GM04504 (cell line): Measurements from ENCODE around the gene IFIT5.
A peak's percentile ranks its signal among the peaks of the same experiment; 100 is the strongest.
"Not testable (repeated sequence)": the region's sequence is repeated elsewhere in the genome, so short reads cannot be mapped to it uniquely, and the experiment has no call there.

Source experiments
- DNase-seq: peaks from one replicate; pipeline ENCODE4 v3.0.0-alpha.2; 2012; ENCODE audit warnings: low read depth

IFIT5 gene

DNA sequence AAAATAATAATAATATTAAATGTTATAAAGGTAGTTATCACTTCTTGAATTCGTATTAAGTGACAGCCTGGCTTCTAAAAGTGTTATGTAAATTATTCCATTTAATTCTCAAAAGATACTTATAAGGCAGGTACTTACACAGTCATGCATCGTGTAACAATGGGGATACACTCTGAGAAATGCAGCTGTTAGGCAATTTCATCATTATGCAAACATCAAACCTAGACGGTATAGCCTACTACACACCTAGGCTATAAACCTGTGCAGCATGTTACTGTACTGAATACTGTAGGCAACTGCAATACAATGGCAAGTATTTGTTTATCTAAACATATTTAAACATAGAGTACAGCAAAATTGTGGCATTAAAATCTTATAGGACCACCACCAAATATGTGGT lies 20.5 kb upstream of the IFIT5 start:
- DNase-seq = no peak

DNA sequence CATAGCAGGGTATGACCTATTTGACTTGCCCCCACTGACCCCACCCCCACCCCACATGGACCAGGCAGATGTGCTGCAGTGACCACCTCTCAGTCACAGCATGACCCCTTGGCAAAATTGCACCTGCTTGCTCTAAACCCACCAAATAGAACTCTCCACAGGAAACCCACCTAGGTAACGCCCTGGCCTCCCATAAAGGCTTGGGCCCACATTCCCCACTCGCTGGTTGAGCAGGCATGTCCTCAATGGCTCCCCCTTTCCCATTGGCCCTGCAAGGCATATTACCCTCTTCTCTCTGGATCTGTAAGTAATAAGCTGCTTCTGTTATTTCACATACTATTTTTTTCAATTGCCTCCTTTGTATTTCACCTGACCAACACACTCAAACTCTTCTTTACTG lies 19.2 kb upstream of the IFIT5 start:
- DNase-seq = no peak

DNA sequence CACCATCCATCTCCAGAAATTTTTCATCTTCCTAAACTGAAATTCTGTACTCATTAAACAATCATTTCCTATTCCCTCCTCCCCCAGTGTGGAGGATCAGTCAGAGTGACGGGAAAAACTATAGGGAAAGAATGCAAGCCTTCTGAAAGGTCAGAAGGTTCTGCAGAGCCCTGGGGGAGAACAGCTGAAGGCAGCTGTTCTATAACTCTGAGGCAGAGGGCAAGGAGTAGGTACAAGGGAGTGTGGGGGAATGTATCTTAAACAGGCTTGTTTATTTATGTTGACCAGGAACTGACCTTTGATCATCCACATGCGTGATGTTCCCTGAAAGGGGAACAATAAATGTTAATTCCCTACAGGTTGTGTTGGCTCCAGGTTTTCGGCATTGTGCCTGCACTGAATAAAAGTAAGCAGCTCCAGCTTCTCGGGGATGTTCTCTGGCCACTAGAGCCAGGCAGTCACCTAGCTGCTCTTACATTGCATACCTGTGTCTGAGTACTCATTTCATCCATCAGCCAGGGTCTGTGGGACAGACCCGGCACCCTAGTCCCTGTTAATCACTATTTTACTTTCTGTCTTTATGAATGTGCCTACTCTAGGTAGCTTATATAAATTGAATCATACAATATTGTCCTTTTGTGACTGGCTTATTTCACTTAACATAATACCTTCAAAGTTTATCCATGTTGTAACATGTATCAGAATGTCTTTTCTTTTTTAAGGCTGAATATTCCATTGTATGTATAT lies 16.2 kb upstream of the IFIT5 start:
- DNase-seq = no peak

DNA sequence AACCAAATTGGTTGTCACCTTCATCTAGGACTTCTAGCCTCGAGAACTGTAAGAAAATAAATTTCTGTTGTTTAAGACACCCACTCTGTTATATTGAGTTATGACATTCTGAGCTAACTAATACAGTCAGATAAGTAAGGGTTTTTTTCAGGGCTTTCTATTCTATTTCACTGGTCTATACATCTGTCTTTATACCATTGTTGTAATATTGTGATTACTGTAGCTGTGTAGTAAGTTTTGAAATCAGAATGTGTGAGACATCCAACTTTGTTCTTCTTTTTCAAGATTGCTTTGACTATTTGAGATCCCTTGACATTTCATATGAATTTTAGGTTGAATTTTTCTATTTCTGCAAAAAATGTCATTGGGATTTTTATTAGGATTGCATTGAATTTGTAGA lies 14.4 kb upstream of the IFIT5 start:
- DNase-seq = no peak

DNA sequence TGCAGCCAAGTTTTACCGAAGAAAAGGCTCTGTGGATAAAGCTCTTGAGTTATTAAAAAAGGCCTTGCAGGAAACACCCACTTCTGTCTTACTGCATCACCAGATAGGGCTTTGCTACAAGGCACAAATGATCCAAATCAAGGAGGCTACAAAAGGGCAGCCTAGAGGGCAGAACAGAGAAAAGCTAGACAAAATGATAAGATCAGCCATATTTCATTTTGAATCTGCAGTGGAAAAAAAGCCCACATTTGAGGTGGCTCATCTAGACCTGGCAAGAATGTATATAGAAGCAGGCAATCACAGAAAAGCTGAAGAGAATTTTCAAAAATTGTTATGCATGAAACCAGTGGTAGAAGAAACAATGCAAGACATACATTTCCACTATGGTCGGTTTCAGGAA lies 11.3 kb upstream of the IFIT5 start:
- no peak for DNase-seq

DNA sequence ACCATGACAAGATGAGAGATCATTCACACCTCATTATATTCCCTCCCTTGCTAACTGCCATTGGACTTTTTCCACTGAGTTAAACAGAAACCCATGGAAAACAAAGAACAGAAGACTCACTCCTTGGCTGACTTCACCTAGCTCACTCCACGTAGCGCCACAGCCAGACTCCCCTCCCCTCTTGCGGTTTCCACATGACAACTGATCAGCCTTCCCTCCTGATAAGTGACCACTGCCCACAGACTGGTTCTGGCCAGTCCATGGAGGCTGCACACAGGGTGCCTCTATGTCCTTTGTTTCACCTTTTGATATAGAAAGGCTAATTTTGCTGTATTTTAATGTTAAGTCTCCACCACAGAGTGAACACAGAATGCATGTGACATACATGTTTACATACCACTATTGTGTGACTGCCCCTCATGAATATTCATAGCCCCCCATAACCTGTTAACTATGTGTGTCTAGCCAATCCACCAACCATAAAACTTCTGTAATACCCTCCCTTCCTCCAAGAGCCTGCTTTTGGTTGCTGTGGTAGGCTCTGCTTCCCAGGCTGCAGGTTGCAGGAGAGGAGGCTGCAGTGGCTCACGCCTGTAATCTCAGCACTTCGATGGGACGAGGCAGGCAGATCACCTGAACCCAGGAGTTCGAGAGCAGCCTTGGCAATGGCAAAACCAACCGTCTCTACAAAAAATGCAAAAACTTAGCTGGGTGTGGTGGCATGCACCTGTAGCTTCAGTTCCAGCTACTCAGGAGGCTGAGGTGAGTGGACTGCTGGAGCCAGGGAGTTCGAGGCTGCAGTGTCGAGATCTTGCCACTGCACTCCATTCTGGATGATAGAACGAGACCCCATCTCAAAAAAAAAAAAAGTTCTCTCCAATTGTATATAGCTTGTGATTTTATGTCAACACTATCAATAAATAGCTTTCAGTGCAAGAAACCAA lies 10.0 kb upstream of the IFIT5 start:
- no peak for DNase-seq

DNA sequence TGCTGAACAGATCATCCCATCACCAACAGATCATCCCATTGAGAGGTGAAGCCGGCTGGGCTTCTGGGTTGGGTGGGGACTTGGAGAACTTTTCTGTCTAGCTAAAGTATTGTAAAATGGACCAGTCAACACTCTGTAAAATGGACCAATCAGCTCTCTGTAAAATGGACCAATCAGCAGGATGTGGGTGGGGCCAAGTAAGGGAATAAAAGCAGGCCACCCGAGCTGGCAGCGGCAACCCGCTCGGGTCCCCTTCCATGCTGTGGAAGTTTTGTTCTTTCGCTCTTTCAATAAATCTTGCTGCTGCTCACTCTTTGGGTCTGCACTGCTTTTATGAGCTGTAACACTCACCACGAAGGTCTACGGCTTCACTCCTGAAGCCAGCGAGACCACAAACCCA lies 8.2 kb upstream of the IFIT5 start:
- DNase-seq = not testable (repeated sequence)

DNA sequence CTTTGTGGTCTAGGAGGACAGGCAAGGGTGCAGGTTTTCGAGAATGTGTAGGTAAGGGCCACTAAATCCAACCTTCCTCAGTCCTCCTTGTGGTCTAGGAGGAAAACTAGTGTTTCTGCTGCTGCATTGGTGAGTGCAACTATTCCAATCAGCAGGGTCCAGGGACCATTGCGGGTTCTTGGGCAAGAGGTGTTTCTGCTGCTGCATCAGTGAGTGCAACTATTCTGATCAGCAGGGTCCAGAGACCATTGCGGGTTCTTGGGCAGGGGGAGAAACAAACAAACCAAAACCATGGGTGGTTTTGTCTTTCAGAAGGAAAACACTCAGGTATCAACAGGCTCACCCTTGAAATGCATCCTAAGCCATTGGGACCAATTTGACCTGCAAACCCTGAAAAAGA lies 6.6 kb upstream of the IFIT5 start:
- DNase-seq = not testable (repeated sequence)

DNA sequence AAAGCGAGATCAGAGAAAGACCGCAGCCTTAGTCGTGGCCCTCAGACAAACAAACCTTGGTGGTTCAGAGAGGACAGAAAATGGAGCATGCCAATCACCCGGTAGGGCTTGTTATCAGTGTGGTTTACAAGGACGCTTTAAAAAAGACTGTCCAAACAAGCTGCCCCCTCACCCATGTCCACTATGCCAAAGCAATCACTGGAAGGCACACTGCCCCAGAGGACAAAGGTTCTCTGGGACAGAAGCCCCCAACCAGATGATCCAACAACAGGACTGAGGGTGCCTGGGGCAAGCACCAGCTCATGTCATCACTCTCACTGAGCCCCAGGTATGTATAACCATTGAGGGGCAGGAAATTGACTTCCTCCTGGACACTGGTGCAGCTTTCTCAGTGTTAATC lies 5.1 kb upstream of the IFIT5 start:
- not testable (repeated sequence) for DNase-seq

DNA sequence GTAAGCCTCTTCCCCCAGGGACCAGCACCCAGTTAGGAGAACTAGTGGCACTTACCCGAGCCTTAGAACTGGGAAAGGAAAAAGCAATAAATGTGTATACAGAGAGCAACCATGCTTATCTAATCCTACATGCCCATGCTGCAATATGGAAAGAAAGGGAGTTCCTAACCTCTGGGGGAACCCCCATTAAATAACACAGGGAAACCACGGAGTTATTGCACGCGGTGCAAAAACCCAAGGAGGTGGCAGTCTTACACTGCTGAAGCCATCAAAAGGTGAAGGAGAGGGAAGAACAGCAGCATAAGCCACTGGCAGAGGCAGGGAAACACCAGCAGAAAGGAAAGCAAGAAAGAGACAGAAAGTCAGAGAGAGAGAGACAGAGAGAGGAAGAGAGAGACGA lies 3.8 kb upstream of the IFIT5 start:
- not testable (repeated sequence) for DNase-seq

DNA sequence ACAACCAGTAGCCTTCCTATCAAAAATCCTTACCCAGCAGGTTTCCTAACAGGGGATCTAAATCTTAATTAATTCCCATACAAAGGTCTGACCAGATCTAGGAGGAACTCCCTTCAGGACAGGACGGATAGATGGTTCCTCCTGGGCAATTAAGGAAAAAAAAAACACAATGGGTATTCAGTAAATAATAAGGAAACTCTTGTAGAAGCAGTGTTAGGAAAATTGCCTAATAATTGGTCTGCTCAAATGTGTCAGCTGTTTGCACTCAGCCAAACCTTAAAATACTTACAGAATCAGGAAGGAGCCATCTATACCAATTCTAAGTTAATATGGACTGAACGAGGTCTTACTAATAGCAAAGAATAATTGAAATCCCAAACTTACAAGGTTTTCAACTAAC lies 3.2 kb upstream of the IFIT5 start:
- DNase-seq = not testable (repeated sequence)

DNA sequence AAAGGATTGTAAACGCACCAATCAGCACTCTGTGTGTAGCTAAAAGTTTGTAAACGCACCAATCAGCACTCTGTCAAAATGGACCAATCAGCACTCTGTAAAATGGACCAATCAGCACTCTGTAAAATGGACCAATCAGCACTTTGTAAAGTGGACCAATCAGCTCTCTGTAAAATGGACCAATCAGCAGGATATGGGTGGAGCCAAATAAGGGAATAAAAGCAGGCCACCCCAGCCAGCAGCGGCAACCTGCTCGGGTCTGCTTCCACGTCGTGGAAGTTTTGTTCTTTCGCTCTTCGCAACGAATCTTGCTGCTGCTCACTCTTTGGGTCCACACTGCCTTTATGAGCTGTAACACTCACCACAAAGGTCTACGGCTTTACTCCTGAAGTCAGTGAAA lies 2.1 kb upstream of the IFIT5 start:
- not testable (repeated sequence) for DNase-seq

DNA sequence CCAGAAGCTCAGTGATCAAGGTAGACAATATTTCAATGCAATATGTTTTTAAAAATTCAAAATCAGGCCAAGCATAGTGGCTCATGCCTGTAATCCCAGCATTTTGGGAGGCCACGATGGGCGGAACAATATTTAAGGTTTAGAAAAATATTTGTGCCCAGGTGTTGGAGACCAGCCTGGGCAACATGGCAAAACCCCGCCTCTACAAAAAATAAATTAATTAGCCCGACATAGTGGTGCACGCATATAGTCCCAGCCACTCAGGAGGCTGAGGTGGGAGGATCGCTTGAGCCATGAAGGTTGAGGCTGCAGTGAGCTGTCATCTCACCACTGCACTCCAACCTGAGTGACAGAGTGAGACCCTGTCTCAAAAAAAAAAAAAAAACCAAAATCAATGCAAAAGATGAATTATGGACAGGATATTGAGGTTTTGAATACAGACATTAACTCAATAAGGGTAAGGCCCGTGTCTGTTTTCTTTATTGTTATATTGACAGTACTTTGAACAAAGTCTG lies 913 bp upstream of the IFIT5 start:
- no peak for DNase-seq

DNA sequence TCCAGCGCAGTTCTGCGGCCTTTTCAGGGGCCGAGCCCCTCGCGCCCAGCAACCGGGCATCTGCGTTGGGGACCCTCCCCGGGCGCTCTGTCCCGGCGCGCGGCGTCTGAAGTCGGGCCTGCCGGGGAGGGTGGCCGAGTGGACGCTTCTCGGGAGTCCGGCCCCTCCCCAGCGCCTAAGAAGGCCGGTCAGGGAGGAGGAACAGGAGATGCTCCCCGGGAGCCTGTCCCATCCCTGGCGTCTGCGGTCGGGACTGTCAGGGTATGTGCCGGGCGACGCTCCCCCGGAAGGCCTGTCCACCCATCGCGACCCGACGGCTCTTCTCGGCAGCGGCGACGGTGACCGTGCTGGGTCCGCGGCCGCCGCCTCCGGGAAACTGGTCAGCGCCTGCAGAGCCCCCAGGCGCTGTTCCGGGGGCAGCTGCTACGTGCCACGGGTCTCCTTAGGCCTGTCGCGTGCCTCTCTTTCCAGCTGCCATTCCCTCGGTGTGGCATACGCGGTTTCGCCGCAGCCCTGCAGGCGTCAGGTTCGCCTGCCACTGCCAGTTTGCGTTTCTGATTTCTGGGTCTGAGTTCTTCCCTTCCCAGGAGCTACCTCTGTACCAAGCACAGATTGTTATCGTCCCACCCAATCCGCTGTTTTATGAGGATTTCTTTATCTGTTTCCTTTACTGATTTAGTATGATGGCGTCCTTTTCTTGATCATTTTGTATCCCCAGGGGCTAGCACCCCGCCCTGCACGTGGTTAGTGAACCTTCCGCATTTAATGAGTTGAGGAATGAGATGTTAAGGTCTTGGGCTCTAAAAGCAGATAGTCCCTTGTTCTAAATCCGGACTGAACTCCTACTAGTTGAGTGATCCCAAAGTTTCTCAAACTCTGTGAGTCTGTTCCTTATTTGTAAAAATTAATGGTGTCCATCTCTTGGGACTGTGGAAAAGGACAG lies 782 bp downstream of the IFIT5 start:
- DNase-seq = no peak

DNA sequence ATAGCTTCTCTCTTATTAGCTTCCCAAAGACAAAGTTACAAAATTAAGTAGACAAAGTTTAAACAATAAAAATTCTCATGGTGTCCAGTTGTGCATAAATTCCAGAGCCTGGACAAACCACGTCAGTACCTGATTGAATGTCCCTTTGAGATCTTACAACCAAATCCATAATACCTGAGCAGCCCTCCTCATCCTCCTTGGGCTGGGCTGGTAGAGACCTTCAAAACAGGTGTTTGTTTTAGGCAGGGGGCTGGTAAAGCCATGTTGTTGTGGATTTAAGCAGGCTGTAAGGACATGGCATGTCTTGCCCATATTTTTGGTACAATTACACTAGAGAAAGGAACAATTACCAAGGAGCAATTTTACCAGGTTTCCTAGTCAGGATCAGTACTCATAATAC lies 2.1 kb downstream of the IFIT5 start:
- no peak for DNase-seq

DNA sequence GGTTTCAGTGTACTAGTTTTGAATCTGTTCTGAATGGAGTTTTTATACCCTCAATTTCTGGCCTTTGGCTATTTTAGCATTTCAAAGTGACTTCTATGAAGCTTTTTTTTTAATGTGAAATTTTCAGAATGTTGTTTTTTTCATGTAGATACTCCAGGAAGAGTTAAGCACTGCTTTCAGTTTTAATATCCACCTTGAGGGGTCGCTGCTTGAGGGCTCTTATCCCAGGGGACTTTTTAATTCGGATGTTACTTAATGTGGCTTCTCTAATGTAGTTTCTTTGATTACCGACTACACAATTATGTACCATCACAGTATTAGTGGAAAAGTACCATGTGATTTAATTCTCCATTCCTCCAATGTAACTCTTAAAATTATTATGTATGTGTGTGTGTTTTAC lies 5.2 kb downstream of the IFIT5 start:
- no peak for DNase-seq

DNA sequence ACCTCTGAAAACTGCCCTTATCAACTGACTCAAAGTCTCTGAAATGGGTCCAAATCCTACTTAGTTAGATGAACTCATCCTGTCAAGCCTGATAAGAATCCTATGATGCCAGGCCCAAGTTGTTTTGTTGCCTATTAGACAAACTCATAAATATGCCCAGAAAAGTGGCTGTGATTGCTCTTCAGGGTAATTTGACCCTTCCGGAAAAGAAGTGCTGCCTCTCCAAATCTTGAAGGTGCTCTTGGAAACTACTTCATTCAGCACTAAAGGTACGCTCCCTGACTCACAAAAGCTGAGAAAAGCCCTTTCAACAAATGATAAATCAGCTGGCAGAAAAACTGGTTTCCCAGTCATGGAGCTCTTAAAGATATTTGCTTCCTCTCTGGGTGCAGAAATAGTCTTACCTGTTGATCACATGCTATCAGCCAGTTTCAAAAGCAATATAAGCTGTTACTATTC lies 6.7 kb downstream of the IFIT5 start:
- no peak for DNase-seq

DNA sequence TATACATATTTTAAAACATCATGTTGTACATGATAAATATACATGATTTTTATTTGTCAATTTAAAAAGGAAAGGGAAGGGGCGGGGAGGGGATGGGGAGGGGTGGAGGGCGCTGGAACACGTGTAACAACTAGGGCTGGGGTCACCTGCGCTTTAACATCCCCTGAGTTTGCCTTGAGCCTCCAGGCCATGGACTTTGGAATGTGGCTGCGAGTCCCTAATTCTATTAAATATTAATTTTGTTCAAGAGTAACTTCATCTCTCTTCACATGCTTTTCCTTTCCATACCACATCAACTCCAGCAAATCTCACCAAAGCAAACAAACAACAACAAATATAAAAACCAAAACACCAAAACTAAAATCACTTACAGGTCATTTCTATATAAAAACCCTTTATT lies 10.6 kb downstream of the IFIT5 start:
- no peak for DNase-seq

DNA sequence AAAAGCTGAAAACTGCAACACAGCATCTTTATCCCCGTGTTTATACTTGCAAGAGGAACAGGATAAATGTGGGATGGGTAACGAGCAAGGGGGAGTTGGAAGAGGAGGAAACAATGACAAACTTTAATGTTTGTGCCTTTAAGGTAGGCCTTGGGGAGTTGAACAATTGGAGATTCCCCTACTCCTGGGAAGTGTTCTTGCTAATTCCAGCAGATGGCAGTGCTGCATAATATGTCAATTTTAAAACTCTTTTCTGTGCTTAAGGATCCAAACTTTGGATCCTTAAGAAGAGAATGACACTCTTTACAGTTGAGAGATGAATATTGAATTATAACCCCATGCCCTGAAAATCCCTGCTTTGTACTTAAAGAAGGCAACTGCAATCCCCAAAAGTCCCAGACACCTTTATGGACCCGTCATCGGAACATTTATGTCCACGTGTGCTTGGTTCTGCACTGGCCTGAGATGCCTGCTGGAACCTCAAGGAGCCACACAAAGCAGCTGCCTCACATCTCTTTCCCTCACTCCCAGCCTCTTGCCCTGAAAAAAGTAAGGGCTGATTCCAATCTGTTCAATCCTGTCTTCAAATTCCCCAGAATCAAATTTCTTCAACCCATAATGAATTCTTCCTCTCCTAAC lies 12.0 kb downstream of the IFIT5 start:
- DNase-seq = peak; percentile 33

DNA sequence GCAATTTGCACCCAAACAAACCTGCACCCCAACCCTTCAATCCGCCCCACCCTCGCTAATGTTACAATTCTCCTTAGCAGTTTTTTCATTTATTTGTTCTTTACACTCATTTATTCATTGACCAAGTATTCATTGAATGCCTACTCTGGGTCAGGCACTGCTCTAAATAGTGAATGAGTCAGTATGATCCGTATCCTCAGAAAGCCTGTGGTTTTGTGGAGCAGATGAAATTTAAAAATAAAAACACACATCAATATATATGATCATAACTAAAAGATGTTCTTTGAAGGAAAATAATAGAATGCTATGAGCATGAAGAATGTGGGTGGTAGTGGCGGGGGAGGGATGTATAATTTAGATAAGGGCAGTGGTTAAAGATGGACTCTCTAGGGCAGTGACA lies 13.3 kb downstream of the IFIT5 start:
- DNase-seq = peak; percentile 35

DNA sequence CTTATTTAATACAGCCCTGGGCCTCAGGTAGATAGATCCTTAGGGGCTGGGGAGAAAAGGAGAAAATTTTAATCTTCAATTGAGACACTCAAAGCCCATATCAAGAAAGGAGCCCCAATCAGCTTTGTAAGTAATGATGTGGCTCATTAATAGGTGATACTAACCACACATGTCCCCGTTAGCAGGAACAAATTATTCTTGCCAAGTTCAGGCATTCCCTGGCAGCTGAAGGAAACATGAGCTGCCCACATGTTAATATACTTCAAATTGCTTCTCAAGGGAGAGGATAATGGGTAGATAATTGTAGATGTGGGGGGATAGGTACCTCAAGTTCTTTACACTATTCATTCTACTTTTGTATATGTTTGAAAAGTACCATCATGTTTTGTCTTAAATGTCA lies 14.5 kb downstream of the IFIT5 start:
- no peak for DNase-seq
